ENCODE data around the gene C20orf202.

Gene C20orf202

DNA sequence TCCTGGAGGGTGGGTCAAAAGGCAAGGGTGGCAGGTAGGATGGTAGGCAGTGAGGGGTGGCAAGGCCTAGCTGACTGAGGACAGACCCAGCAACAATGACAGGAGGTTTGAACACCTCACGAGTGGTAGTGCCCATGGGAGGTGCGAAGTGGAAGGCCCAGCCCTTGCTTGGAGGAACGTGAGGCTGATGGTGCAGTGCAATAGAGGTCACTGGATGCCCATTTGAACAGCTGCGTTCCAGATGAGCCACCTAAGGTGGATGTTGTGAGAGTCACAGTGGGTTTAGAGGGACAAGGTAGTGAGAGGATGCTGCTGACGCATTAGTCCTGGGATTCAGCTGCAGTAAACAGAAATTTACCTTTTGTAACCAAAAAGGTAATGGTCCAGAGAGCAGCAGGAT, 34.0 kb upstream of the C20orf202 start:
- TF ChIP-seq, protein P1, sequence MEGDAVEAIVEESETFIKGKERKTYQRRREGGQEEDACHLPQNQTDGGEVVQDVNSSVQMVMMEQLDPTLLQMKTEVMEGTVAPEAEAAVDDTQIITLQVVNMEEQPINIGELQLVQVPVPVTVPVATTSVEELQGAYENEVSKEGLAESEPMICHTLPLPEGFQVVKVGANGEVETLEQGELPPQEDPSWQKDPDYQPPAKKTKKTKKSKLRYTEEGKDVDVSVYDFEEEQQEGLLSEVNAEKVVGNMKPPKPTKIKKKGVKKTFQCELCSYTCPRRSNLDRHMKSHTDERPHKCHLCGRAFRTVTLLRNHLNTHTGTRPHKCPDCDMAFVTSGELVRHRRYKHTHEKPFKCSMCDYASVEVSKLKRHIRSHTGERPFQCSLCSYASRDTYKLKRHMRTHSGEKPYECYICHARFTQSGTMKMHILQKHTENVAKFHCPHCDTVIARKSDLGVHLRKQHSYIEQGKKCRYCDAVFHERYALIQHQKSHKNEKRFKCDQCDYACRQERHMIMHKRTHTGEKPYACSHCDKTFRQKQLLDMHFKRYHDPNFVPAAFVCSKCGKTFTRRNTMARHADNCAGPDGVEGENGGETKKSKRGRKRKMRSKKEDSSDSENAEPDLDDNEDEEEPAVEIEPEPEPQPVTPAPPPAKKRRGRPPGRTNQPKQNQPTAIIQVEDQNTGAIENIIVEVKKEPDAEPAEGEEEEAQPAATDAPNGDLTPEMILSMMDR (IDR thresholded peaks at IDR 0.05; ENCODE audit: control insufficient read depth, insufficient read depth, low read depth, low read length, missing control alignments), result no peak
- no peak for DNase-seq (ENCODE audit: low read depth)
- H3K4me3 ChIP-seq (ENCODE audit: control insufficient read depth, low read depth, low read length), result no peak overlapping the region

DNA sequence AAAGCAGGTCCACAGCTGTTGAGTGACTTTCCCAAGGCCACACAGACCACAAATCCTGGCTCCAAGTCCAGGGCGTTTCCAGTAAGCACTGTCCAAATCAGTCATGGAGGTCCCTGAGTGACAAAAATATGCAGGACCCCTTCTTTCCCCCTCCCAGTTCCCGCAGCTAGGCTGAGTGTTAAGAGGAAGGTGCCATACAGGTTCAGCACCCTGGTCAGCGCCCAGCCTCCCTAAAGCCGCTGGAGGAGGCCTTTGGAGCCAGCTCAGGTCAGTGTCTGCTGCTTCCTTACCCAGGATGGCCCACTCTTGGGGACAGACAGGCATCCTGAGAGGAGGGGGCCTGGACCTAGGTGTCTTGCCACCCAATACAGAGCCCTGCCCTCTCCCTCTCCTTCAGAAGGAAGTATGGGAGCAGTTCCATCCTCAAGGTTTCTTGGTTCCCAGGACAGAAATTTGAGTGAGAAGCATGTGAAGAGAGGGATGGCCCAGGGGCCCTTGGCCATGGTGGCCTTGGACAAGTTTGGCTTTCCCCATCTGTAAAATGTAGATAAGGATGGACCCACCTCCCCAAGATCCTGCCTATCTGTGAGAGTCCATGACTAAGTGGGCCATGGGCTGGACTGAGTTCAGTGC, 31.7 kb upstream of the C20orf202 start:
- TF ChIP-seq, protein P1 (IDR thresholded peaks at IDR 0.05; ENCODE audit: control insufficient read depth, insufficient read depth, low read depth, low read length, missing control alignments), result no peak
- no peak for DNase-seq (ENCODE audit: low read depth)
- no peak overlapping the region for H3K4me3 ChIP-seq (ENCODE audit: control insufficient read depth, low read depth, low read length)

DNA sequence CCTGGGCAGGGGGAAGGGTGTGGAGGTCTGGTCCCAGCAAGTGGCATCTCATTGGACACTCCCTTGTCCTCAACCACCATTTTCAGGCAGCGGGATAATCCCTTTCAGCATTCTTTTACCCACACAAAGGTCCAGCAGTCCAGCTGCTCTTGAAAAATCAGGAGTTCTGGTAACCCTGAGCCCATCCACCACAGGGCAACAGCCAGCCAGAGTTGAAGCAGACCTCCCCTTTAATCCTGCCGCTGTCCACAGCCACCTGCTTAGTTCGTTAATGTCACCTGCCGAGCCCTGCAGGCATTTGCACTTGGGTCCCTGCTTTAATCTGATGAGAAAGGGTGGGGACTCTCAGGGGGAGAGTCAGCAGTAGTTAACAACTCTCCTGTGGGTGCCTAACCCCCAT, 29.6 kb upstream of the C20orf202 start:
- no peak for DNase-seq (ENCODE audit: low read depth)
- TF ChIP-seq, protein P1 (IDR thresholded peaks at IDR 0.05; ENCODE audit: control insufficient read depth, insufficient read depth, low read depth, low read length, missing control alignments), result no peak
- no peak overlapping the region for H3K4me3 ChIP-seq (ENCODE audit: control insufficient read depth, low read depth, low read length)

DNA sequence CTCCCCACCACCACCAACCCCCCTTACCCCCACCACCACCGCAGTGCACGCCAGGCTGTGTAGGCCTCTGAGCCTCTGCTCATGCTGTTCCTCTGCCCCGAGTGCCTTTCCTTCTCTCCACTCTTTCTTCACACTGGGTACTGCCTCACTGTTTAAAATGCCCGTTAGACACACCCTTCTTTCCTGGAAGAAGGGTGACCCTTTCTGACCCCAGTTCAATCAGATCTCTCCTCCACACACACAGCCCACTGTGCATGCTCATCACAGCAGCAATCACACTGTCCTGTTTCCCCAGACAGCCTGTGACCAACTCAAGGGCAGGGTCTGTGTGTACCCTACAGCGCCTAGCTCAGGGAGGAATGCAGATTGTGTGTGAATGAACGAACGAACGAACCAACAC, 28.5 kb upstream of the C20orf202 start:
- DNase-seq (ENCODE audit: low read depth), result no peak
- H3K4me3 ChIP-seq (ENCODE audit: control insufficient read depth, low read depth, low read length), result no peak overlapping the region
- TF ChIP-seq, protein P1 (IDR thresholded peaks at IDR 0.05; ENCODE audit: control insufficient read depth, insufficient read depth, low read depth, low read length, missing control alignments), result no peak

DNA sequence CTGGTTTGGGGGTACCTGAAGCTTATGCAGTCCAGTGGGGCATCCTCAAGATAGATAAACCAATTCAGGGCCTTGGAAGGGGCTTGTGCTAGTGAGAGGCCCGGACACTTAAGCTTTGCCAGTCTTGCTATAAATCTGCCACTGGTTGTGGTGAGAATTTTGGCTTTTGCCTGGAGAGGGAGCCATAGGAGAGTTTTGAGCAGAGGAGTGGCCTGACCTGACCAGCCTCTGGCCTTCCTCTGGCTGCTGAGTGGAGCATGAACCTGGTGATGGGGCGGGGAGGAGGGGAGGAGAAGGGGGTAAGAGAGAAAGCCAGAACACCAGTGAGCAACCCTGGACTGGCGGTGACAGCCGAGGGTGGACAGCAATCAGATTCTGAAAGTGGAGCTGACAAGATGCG, 25.6 kb upstream of the C20orf202 start:
- H3K4me3 ChIP-seq (ENCODE audit: control insufficient read depth, low read depth, low read length), result no peak overlapping the region
- TF ChIP-seq, protein P1 (IDR thresholded peaks at IDR 0.05; ENCODE audit: control insufficient read depth, insufficient read depth, low read depth, low read length, missing control alignments), result peak; percentile 4
- DNase-seq (ENCODE audit: low read depth), result no peak

DNA sequence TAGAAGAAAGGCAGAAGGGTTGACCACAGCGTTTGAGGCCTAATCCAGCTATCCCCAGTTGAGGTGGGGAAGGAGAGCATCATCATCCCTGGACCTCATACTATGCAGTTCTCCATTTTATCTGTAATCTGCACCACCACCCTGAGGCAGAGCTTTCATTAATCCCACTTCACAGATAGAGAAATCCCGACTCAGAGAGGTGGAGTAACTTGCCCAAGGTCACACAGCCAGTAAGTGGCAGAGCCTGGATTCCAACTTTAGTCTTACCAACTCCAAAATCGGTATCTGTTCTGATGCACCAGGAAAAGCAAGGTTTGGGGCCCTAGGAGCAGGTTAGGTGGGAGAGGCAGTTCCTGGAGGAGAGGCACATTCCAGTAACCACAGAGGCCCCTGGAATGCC, 25.2 kb upstream of the C20orf202 start:
- DNase-seq (ENCODE audit: low read depth), result no peak
- no peak overlapping the region for H3K4me3 ChIP-seq (ENCODE audit: control insufficient read depth, low read depth, low read length)
- TF ChIP-seq, protein P1 (IDR thresholded peaks at IDR 0.05; ENCODE audit: control insufficient read depth, insufficient read depth, low read depth, low read length, missing control alignments), result no peak

Data from AG09309 (cell line).